ENCODE data around the gene BCAS4.
A peak's percentile ranks its signal among the peaks of the same experiment; 100 is the strongest.
"Not testable (repeated sequence)": the region's sequence is repeated elsewhere in the genome, so short reads cannot be mapped to it uniquely, and the experiment has no call there.

Gene BCAS4

DNA sequence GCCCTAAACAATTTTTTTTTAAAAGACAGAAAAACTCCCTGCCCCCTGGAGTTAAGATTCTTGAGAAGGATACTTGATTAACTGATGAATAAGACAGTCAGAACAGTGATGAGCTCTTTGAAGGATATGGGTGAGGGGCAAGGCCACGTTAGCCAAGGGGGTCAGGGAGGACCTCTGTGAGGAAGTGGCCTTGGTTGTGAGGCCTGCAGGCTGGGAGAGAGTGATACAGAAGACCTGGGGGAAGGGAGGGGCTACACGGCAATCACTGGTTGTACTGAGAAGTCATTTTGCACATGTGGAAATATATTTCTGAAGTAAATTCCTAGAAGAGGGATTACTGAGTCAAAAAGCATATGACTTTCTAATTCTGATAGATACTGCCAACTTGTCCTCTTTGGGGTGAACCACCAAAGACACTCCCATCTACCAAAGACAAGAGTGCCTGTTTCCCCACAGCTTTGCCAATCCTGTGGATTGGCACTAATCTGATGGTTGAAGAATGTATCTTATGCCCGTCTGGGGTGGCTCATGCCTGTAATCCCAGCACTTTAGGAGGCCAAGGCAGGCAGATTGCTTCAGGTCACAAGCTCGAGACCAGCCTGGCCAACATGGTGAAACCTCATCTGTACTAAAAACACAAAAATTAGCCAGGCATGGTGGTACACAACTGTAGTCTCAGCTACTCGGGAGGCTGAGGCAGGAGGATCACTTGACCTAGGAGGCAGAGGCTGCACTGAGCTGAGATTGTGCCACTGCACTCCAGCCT lies 22.3 kb upstream of the BCAS4 start:
- no peak for DNase-seq

DNA sequence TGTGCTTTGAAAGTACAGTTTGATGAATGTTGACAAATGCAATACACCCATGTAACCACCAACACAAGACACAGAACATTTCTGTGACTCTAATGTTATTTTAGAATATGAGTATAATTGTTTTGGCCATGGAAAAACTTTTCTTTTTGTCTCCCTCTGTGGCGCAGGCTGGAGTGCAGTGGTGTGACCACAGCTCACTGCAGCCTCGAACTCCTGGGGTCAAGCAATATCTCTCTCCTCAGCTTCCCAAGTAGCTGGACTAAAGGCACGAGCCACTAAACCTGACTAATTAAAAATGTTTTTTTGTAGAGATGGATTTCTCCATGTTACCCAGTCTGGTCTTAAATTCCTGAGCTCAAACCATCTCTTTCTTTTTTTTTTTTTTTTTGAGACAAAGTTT lies 20.3 kb upstream of the BCAS4 start:
- DNase-seq, result no peak

DNA sequence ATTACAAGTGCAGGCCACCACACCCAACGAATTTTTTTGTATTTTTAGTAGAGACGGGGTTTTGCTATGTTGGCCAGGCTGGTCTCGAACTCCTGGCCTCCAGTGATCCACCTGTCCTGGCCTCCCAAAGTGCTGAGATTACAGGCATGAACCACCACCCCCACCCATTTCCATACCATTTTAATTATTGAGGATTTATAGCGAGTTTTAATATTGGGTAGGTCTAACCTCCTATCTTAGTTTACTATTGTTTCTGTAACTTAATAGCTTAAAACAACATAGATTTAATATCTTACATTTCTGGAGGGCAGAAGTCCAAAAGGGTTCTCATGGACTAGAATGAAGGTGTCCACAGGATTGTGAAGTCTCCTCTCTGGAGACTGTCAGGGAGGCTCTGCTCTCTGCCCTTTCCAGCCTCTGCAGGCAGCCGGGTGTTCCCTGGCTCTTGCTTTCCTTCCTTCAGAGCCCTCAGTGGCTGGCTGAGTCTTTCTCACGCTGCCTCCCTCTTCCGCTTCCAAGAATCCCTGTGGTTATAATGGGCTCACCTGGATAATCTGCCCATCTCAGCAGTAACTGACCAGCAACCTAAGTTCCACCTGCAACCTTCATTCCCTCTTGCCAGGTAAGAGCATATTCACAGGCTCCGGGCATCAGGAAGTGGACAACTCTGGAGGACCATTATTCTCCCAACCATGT lies 18.6 kb upstream of the BCAS4 start:
- DNase-seq, result no peak

DNA sequence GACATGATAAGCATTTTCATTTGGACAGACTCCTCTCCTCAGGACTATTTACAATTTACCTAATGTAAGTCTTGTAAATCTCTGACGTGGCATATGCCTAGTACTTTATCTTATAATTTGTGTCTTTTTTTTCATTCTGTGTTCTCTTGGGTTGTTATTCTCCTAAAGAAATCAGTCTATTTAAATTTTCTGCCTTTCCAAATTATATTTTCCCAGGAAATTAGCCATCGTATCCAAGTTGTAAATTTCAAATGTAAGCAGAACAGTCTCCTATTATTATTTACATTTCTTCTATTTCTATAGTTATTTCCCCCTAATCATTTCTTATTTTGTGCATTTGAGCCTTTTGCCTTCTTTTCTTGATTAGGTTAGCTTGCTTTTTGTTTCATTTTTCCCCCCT lies 17.5 kb upstream of the BCAS4 start:
- no peak for DNase-seq

DNA sequence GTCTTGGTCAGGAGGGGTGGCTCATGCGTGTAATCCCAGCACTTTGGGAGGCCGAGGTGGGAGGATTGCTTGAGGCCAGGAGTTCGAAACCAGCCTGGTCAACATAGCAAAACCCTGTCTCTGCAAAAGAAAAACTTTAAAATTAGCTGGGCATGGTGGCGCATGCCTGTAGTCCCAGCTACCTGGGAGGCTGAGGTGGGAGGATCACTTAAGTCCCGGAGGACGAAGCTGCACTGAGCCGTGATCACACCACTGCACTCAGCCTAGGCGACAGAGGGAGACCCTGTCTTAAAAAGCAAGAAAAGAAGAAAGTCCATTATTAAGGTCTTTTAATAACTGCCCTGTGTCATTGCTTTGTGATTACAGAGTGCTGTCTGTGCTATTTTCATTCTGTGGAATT lies 15.9 kb upstream of the BCAS4 start:
- not testable (repeated sequence) for DNase-seq

DNA sequence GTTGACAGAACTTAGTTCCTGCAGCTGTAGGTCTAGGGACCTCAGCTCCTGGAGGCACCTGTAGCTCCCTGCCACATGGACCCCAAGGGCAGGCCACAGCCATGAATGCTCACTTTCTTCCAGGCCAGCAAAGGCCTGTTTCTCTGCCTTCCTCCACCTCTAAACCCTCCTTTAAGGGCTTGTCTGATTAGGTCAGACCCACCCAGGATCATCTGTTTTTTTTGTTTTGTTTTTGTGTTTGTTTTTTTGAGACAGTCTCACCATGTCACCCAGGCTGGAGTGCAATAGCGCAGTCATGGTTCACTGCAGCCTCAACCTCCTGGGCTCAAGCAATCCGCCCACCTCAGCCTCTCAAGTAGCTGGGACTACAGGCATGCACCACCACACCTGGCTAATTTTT lies 11.5 kb upstream of the BCAS4 start:
- DNase-seq, result no peak

DNA sequence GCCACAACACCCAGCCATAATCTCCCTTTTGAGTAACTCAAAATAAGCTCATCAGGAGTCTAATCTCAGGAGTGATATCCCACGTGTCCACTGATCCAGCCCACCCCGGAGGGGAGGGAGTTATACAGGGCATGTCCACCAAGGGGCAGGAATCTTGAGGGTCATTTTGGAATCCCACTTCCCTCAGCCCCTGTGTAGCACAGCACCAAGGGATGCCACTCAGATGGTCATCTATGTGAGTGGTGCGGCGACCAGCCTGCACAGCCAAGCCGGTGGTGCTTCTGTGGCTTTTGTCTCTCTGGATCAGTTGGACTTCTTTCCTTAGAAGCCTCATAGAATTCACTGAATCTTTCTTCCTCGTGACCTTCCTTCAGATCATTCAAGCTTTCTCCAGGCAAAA lies 11.0 kb upstream of the BCAS4 start:
- DNase-seq, result peak; percentile 31

DNA sequence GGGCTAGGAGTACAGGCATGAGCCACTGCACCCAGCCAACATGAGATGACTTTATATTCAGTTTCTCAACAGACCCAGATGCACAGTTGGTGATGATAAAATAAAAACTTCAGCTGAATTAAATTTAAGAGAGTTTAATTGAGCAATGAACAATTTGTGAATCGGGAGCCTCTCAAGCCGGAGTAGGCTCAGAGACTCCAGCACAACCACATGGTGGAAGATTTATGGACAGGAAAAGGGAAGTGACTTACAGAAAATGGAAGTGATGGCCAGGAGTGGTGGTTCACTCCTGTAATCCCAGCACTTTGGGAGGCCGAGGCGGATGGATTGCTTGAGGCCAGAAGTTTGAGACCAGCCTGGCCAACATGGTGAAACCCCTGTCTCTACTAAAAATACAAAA lies 10.4 kb upstream of the BCAS4 start:
- peak; percentile 24 for DNase-seq

DNA sequence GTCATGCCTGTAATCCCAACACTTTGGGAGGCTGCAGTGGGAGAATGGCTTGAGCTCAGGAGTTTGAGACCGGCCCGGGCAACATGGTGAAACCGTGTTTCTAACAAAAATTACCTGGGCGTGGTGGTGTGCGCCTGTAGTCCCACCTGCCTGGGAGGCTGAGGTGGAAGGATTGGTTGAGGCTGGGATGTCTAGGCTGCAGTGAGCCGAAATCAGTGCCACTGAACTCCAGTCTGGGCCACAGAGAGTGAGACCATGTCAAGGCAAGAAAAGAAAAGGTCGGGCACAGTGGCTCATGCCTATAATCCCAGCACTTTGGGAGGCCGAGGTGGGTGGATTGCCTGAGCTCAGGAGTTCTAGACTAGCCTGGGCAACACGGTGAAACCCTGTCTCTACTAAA lies 8.2 kb upstream of the BCAS4 start:
- peak; percentile 30 for DNase-seq

DNA sequence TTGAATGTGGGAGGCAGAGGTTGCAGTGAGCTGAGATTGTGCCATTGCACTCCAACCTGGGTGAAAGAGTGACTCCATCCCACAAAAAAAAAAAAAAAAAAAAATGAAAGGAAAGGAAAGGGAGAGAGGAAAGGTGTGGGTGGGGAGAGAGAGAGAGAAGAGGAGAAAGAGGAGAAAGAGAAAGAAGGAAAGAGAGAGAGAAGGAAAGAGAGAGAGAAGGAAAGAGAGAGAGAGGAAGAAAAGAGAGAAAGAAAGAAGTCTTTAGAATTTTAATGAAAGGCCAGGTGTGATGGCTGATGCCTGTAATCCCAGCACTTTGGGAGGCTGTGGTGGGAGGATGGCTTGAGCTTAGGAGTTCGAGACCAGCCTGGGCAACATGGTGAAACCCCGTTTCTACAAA lies 7.7 kb upstream of the BCAS4 start:
- no peak for DNase-seq

DNA sequence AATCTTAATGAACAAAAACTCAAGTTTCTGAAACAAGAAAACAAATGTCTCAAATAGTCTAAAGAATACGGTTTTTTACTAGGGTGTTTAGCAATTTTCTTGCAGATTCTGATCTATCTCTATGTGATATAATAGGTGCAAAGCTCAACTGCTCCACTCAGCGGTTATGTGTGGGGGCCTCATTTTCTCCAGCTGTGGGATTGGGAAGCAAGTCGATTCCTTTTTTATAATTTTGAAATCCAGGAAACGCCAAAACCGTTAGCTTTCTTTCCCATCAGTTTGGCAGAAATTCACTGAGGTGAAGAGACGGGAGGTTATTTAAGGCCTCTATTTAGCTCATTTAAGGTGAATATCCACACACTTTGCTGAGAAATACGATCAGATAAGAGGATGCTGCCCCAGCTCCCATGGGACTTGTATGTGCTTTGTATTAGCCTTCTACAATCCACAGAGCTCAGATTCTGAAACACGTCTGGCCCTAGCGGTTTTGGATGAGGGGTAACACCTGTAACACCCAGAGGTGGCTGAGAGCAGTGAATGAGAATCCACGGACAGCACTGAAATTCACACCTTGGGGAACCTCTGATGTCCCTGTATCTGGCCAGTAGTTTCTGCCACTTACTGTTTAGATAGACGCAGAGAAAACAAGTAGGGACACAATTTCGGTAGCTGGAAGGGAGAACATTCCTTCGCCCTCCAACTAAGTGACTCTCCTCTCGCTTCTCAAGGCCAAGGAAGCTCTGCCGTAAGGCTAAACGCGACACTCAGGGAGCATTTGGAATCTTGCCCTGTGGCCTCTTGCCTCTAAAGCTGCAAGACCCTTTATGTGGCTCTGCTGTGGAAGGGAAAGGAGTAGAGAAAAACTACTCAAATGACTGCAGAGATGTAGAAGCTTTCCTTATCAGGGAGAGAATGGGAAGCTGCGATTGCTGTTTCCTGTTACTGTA lies 6.5 kb upstream of the BCAS4 start:
- peak; percentile 36 for DNase-seq

DNA sequence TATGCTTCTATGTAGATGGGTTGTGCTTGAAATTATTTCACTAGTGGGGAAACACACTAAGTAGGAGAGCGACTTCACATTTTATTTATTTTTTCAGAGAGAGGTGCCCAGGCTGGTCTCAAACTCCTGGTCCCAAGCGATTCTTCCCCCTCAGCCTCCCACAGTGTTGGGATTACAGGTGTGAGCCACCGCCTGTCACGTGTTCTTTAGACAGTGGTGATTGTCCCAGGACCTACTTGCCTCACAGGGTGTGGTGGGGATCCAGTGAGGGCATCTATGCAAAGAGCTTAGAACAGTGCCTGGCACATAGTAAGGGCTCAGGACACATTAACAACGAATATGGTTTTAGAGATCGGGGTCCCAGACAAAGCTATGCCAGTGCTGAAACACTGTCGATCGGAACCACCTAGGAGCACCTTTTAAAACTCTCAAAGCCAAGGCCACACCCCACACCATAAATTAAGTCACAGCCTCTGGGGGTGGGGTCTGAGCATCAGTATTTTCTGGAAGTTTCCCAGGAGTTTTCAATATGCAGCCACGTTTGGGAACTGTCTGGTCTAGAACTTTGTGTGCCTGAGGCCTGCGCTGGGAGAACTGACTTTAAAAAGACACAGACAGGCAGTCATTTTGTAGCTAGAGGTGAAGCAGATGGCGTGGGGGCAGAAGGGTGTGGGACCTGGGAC lies 4.8 kb upstream of the BCAS4 start:
- no peak for DNase-seq

DNA sequence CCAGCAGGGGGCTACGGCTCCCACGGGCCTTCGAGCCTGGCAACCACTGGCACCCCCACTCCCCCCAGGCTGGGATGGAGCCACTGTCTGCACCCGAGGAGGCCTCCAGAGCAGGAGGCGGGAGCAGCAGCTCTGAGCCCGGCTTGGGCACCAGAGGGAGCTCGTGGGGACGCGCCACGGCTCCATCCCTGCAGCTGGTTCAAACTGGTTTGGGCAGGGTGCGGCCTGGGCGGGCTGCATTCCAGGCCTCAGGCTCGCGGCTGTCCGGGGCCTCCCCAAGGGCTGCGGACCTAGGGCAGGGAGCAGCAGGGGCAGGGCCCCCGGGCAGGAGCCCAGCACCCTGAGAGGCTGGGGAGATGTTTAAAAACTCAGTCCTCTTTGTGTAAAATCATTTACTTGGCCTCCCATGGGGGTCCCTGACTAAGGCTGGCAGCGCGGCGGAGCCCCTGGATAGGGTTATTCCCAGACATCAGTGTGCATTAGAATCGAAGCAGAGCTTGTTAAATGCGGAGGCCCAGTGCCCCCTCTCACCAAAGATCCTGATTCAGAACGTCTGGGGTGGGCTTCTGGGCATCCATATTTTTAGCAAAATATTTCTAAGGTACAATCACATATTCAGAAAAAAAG lies 4.1 kb upstream of the BCAS4 start:
- peak; percentile 92 for DNase-seq

DNA sequence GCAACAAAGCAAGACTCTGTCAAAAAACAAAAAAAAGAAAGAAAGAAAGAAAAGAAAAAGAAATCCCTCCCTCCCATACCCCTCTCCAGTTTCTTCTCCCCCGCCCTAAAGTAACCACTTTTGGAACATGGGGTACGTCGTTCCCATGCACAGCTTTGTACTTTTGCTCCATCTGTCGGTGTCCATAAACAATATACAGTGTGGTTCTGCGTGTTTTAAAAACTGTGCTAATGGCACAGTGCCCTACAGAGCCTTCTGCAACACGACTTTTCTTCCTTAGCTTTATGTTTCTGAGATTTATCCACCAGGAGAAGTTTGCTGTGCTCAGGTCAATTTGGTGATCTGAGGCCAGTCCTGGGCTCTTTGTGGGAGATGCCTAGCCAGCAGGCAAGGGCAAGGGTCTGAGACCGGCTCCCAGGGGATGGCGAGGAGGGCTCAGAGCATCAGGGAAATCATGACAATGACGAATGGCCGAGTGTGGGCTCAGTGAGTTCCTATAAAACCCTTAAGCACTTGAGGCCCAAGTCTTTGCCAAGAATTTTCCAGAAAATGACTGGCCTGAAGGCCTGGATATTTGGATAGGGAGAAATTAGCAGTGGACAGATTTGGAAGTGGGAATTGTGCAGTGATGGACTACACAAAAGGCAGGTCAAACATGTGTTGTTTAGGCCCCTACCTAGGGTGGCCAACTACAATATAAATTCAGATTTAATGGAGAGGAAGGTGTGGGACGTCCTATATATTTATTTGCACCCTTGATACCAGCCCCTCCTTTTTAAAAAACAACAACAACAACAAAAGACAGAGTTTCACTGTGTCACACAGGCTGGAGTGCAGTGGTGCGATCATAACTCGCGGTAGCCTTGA lies 1.9 kb upstream of the BCAS4 start:
- no peak for DNase-seq

DNA sequence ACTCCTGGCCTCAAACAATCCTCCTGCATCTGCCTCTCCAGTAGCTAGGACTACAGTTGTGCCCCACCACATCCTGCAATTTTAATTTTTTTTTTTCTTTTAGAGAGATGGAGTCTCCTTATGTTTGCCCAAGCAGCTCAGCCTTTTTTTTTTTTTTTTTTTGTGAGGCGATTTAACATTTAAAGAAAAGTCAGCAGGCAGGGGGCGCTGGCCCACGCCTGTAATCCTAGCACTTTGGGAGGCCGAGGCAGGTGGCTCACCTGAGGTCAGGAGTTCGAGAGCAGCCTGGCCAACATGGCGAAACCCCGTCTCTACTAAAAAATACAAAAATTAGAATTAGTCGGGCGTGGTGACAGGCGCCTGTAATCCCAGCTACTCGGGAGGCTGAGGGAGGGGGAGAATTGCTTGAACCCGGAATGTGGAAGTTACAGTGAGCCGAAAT lies 1.3 kb upstream of the BCAS4 start:
- DNase-seq, result peak; percentile 82

DNA sequence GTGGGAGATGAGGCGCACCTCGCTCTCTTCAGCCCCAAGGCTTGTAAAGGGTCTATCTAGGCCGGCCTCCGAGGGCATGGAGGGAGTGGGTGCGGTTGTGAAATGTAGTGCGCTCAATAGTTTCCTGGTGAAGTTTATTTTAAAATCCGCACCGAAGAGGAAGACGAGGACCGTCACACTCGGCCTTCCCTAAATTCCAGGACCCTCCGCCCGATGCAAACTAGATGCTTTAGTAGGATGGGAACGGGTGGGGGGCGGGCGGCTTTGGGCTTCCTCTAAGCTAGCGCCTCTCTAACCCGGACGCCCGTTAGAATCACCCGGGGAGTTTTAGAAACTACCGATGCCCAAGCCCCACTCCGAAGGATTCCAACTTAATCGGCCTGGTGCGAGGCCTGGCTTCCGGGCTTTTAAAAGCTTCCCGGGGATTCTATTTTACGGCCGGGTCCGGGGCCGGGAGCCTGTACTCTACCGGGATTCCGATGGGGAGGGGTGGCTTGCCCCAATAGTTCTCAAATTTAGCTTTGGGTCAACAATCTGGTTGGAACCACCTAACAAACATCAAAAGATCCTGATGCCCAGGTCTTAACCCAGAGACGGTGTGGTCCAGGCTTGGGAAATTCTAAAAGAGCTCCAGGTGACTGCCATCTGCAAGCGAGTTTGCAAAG lies 548 bp upstream of the BCAS4 start:
- DNase-seq, result no peak

DNA sequence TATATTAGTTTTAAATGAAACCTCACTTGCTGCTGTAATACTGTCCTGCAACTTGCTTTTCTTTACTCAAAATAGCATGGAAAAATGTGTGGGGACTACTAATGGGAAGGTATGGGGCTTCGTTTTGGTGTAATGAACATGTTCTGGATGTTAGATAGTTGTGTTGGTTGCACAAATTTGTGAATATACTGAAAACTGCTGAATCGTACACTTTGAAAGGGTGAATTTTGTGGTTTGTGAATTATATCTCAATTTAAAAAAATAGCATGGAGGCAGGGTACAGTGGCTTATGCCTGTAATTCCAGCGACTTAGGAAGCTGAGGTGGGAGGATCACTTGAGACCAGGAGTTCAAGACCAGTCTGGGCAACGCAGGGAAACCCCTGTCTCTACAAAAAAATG lies 2.3 kb downstream of the BCAS4 start:
- no peak for DNase-seq

DNA sequence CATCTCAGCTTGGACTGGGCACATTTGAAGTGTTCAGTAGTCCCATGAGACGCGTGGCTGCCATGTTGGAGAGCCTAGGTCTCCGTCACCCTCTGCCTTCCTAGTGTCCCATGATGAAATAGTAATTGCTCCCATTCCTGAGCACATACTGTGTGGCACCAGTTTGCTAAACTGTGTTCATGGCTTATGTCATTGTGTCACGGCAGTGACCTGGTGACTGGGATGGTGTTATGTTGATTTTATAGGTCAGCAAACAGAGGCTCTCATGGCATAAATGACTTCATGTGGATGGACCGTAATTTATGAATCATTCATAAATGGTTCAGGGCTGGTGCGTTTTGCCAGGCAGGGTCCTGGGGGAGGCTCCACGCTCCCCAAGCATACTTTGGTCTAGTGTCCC lies 3.8 kb downstream of the BCAS4 start:
- no peak for DNase-seq

DNA sequence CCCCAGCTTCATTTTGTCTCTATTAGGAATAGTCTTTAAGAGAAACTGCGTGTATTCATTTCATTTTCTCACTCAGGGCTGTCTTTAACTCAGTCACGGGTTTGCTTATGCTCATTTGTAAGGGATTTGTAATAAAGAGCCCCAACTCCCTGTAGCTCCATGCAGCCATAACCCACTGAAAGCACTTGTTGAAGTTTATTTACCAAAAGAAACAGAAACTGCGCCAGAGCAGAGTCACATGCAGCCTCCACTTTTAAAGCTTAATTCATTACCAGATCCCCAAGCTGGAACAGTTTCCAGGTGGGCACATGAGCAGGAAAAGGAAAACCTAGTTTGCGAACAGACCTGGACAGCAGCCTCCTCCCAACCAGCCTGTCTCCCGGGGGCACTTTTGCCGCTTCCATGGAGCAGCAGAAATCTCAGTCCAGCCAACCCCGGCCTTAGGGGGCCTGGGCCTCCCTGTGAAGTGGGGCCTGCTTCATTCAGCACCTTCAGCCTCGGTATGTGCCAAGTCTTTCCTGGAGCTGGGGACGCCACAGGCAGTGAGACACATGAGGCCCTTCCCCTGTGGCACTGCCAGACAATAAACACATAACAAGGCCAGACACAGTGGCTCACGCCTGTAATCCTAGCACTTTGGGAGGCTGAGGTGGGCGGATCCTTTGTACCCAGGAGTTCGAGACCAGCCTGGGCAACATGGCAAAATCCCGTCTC lies 4.5 kb downstream of the BCAS4 start:
- no peak for DNase-seq

DNA sequence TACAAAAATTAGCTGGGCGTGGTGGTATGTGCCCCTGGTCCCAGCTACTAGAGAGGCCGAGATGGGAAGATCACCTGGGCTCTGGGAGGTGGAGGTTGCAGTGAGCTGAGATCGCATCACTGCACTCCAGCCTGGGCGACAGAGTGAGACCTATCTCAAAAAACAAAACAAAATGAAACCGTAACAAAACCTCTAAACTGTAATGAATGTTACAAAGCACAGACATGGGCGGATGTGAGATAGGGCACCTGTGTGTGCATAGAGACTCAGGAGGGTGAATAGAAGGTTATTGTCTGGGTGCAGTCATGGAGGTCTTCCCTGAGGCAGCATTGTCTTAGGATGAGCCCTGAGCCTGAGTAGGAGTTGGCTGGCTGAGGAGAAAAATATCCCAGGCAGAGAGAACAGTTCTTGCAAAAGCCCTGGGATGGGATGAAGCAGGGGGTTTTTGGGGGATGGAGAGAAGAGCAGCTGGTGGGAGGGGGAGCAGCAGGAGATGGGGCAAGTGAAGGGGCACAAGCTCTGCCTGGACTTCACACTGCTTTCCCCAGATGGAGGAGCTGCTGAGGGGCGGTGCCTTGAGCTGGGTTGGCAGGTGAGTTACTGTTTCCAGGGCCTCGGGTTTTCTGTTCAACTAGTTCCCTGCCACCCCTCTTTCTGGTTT lies 5.2 kb downstream of the BCAS4 start:
- no peak for DNase-seq
